Mesenchymal stem cell (in vitro differentiated cells and primary cell): ENCODE results near the gene ANKRD31. TPM values are rescaled to one million over a fixed set of nuclear protein-coding genes. Genes with fewer than 3 reads are reported as not detected.

Source experiments
- DNase-seq: peaks from one replicate; pipeline ENCODE4 v3.0.0-alpha.2; 2013
- H2AFZ ChIP-seq: one replicate; pipeline ENCODE4 v1.6.1; 2013; ENCODE audit warnings: low read depth, mild to moderate bottlenecking, control low read depth, inconsistent platforms, low read length, moderate library complexity
- H2AK5ac ChIP-seq: 2 replicates; pipeline ENCODE4 v1.6.1; 2013; ENCODE audit warnings: low read length, moderate library complexity, mild to moderate bottlenecking, inconsistent platforms; ENCODE audit not compliant: severe bottlenecking
- H2BK120ac ChIP-seq: one replicate; pipeline ENCODE4 v1.6.1; 2013; ENCODE audit warnings: low read depth, mild to moderate bottlenecking, inconsistent platforms, low read length, moderate library complexity
- H2BK12ac ChIP-seq, 2 experiments: one replicate each; pipeline ENCODE4 v1.6.1; 2013; ENCODE audit warnings: inconsistent platforms in 2 of 2, low read length in 2 of 2, mild to moderate bottlenecking in 2 of 2, moderate library complexity in 2 of 2, control low read depth in 1 of 2
- H2BK15ac ChIP-seq: one replicate; pipeline ENCODE4 v1.6.1; 2013; ENCODE audit warnings: mild to moderate bottlenecking, low read depth, inconsistent platforms; ENCODE audit not compliant: poor library complexity, severe bottlenecking
- H2BK5ac ChIP-seq: 2 replicates; pipeline ENCODE4 v1.6.1; 2013; ENCODE audit warnings: low read depth, mild to moderate bottlenecking, low read length, control low read depth, inconsistent platforms; ENCODE audit not compliant: poor library complexity, severe bottlenecking
- H3K14ac ChIP-seq, 2 experiments: one replicate each; pipeline ENCODE4 v1.6.1; 2013; ENCODE audit warnings: inconsistent platforms in 2 of 2, low read length in 2 of 2, control low read depth in 1 of 2, mild to moderate bottlenecking in 1 of 2, moderate library complexity in 1 of 2
- H3K18ac ChIP-seq, 2 experiments: one replicate each; pipeline ENCODE4 v1.6.1; 2013; ENCODE audit warnings: inconsistent platforms in 2 of 2, low read length in 2 of 2, control low read depth in 1 of 2, low read depth in 1 of 2, mild to moderate bottlenecking in 1 of 2
- H3K23ac ChIP-seq, 2 experiments: one replicate each; pipeline ENCODE4 v1.6.1; 2013; ENCODE audit warnings: inconsistent platforms in 2 of 2, low read length in 2 of 2, mild to moderate bottlenecking in 2 of 2, moderate library complexity in 2 of 2, control low read depth in 1 of 2
- H3K27ac ChIP-seq: 2 replicates; pipeline ENCODE4 v1.5.1; 2013; ENCODE audit warnings: mild to moderate bottlenecking, moderate library complexity, low read length, control low read depth, inconsistent platforms; ENCODE audit not compliant: poor library complexity, severe bottlenecking
- H3K27me3 ChIP-seq, 2 experiments: 2 replicates each; pipeline versions ENCODE4 v1.6.1 to v1.7.0; 2013; ENCODE audit warnings: low read length in 2 of 2, mild to moderate bottlenecking in 2 of 2, moderate library complexity in 2 of 2, control low read depth in 1 of 2, inconsistent platforms in 1 of 2; ENCODE audit not compliant: control insufficient read depth in 1 of 2, insufficient read depth in 1 of 2
- H3K36me3 ChIP-seq, 2 experiments: 2 replicates each; pipeline versions ENCODE4 v1.6.1 to v1.7.0; 2013; ENCODE audit warnings: low read length in 2 of 2, control low read depth in 1 of 2, inconsistent platforms in 1 of 2, low read depth in 1 of 2, mild to moderate bottlenecking in 1 of 2; ENCODE audit not compliant: insufficient read depth in 2 of 2, control insufficient read depth in 1 of 2
- H3K4ac ChIP-seq, 2 experiments: one replicate each; pipeline ENCODE4 v1.6.1; 2013; ENCODE audit warnings: inconsistent platforms in 2 of 2, low read length in 2 of 2, mild to moderate bottlenecking in 2 of 2, moderate library complexity in 2 of 2, control low read depth in 1 of 2, low read depth in 1 of 2
- H3K4me1 ChIP-seq: 2 replicates; pipeline ENCODE4 v1.6.1; 2013; ENCODE audit warnings: low read depth, low read length, control low read depth; ENCODE audit not compliant: control insufficient read depth, insufficient read depth
- H3K4me2 ChIP-seq: 2 replicates; pipeline ENCODE4 v1.6.1; 2013; ENCODE audit warnings: low read length, mild to moderate bottlenecking, inconsistent platforms; ENCODE audit not compliant: poor library complexity, severe bottlenecking
- H3K4me3 ChIP-seq, 2 experiments: 2 replicates each; pipeline versions ENCODE4 v1.5.1 to v1.7.0; 2013; ENCODE audit warnings: low read length in 2 of 2, mild to moderate bottlenecking in 2 of 2, control low read depth in 1 of 2, low read depth in 1 of 2; ENCODE audit not compliant: insufficient read depth in 1 of 2
- H3K79me1 ChIP-seq: replicated peaks from 2 replicates; pipeline ENCODE4 v1.6.1; 2013; ENCODE audit warnings: mild to moderate bottlenecking, control low read depth, low read length, inconsistent platforms; ENCODE audit not compliant: poor library complexity, severe bottlenecking
- H3K9ac ChIP-seq: 2 replicates; pipeline ENCODE4 v1.7.0; 2013; ENCODE audit warnings: mild to moderate bottlenecking, low read length, moderate library complexity
- H3K9me3 ChIP-seq: 2 replicates; pipeline ENCODE4 v1.7.0; 2013; ENCODE audit warnings: mild to moderate bottlenecking, low read length; ENCODE audit not compliant: control insufficient read depth
- H4K8ac ChIP-seq: one replicate; pipeline ENCODE4 v1.6.1; 2013; ENCODE audit warnings: inconsistent platforms, mild to moderate bottlenecking, low read length, moderate library complexity
- H4K91ac ChIP-seq: one replicate; pipeline ENCODE4 v1.6.1; 2013; ENCODE audit warnings: mild to moderate bottlenecking, low read length, inconsistent platforms
- WGBS: methylation state at CpG from one replicate; pipeline ENCODE4 v1.1.7; 2013; ENCODE audit warnings: mixed read lengths; 5-methylcytosine and 5-hydroxymethylcytosine counted together
- small RNA-seq: library from polyadenylated mRNA; stranded (forward); fragments of <200 nt; extraction: miRNeasy Mini kit (QIAGEN cat#:217004); gene quantifications from one replicate; pipeline ENCODE3, GENCODE V24; 2013; ENCODE audit warnings: low read depth

Gene ANKRD31

DNA sequence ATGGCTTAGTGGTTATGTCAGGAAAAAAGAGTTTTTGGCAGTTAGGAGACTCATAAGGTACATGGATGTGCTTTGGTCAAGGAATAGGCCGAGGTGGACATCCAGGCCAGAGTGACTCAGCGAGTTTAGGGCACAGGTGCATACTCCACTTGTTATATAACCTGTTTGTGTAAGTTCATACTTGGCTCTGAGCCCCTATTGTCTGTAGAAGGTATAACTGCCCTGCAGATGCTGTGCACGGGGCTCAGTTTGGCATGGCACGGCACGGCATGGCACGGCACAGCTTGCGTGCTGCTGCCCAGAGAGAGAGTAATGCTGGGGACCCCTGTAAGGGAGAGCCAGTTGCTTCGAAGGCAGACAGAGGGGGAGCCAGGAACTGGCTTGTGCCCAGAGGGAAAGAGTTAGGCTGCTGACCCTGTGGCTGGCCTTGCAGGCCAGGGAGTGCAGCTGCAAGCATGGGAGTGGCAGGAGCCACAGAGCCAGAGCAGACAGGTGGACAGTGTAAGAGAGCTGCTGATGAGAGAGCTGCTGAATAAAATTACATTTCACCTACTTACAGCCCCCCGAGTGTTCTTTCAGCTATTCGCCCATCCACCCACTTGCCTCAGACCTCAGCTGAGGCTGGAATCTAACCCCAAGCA lies 216.5 kb downstream of the ANKRD31 start:
- H3K79me1 ChIP-seq = no peaks in the 10 kb centered on the region
- H2BK5ac ChIP-seq = no peak overlapping the region
- no peak for DNase-seq
- no peaks in the 10 kb centered on the region for H3K36me3 ChIP-seq
- H4K91ac ChIP-seq = peak overlapping the region; percentile 9
- no peak overlapping the region for H3K4ac ChIP-seq
- H3K27me3 ChIP-seq = no peaks in the 10 kb centered on the region
- no peaks in the 10 kb centered on the region for H3K9me3 ChIP-seq
- H3K9ac ChIP-seq = no peak overlapping the region
- H2AK5ac ChIP-seq = no peak overlapping the region
- no peak overlapping the region for H3K23ac ChIP-seq
- H2AFZ ChIP-seq = no peak overlapping the region
- no peak overlapping the region for H2BK15ac ChIP-seq
- no peak overlapping the region for H2BK12ac ChIP-seq
- no peak overlapping the region for H3K27ac ChIP-seq
- H3K14ac ChIP-seq = no peak overlapping the region
- H3K18ac ChIP-seq = no peak overlapping the region
- H3K4me1 ChIP-seq = peaks cover 4% of the 10 kb centered on the region
- H4K8ac ChIP-seq = no peak overlapping the region
- WGBS = 94% methylated on average over 10 of the region's 10 CpGs
- no peak overlapping the region for H3K4me2 ChIP-seq
- H3K4me3 ChIP-seq = no peak overlapping the region
- no peak overlapping the region for H2BK120ac ChIP-seq

DNA sequence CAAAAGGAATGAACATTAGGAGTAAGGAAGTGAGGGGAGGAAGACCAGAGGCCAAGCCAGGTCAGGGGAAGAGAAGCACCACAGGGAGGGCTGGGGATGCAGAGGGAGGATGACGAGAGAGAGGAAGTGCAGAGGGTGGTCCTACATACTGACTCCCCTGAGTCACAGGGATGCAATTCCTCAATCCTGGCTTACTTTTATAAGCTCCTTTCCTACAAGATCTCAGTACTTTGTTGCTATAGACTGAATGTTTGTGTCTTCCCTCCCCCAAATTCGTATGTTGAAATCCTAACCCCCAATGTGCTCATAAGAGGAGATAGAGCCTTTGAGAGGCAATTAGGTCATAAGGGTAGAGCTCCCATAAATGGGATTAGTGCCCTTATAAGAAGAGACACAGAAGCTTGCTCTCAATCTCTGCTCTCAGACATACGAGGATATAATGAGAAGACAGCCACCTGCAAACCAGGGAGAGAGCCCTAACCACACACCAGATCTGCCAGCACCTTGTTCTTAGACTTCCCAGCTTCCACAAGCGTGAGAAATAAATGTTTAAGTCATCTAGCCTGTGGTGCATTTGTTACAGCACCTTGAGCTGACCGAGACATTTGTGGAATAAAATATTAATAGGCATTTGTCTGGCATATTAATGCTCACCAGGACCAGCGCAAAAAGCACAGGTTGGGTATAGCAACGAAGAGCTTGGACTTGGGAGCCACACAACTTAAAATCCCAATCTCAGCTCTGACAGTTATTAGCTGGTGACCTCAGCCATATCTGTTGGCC lies 217.7 kb downstream of the ANKRD31 start:
- H3K36me3 ChIP-seq = no peaks in the 10 kb centered on the region
- WGBS = 79% methylated on average over 5 of the region's 7 CpGs
- no peak for DNase-seq
- no peak overlapping the region for H2BK120ac ChIP-seq
- H2BK15ac ChIP-seq = no peak overlapping the region
- H4K91ac ChIP-seq = no peak overlapping the region
- no peak overlapping the region for H2BK5ac ChIP-seq
- no peak overlapping the region for H3K4me3 ChIP-seq
- no peaks in the 10 kb centered on the region for H3K27me3 ChIP-seq
- H3K79me1 ChIP-seq = no peaks in the 10 kb centered on the region
- H2BK12ac ChIP-seq = no peak overlapping the region
- no peak overlapping the region for H4K8ac ChIP-seq
- H3K4ac ChIP-seq = no peak overlapping the region
- H2AK5ac ChIP-seq = no peak overlapping the region
- no peaks in the 10 kb centered on the region for H3K9me3 ChIP-seq
- no peak overlapping the region for H3K9ac ChIP-seq
- H3K18ac ChIP-seq = no peak overlapping the region
- no peak overlapping the region for H3K23ac ChIP-seq
- H3K4me1 ChIP-seq = peaks cover 2% of the 10 kb centered on the region
- no peak overlapping the region for H2AFZ ChIP-seq
- H3K27ac ChIP-seq = no peak overlapping the region
- peak overlapping the region in 1 of 2 experiments; percentile 35 for H3K14ac ChIP-seq
- H3K4me2 ChIP-seq = no peak overlapping the region

Small RNA genes lying within 50 kb of the gene (small RNA-seq; reads per million reads assigned to genes)
- gene SUMO2P5 = not detected
